Fibroblast of skin of abdomen (primary cell): Measurements from ENCODE around the gene DNM3.
"Not testable (repeated sequence)": the region's sequence is repeated elsewhere in the genome, so short reads cannot be mapped to it uniquely, and the experiment has no call there.

Experiments used
- DNase-seq: peaks from one replicate; pipeline ENCODE4 v3.0.0-alpha.2; 2013

DNM3 gene

GRCh38 chr1:172043900-172044299 lies 202.6 kb downstream of the DNM3 start:
- no peak for DNase-seq

GRCh38 chr1:172051898-172052297 lies 210.6 kb downstream of the DNM3 start:
- DNase-seq: no peak

- no peak for DNase-seq
Measured at GRCh38 chr1:172054172-172054571, 212.9 kb downstream of the DNM3 start.

- not testable (repeated sequence) for DNase-seq
Measured at GRCh38 chr1:172055816-172056419, 214.6 kb downstream of the DNM3 start.

- no peak for DNase-seq
Measured at GRCh38 chr1:172068334-172068733, 227.0 kb downstream of the DNM3 start.

GRCh38 chr1:172069051-172069450 lies 227.8 kb downstream of the DNM3 start:
- no peak for DNase-seq

GRCh38 chr1:172069534-172069933 lies 228.2 kb downstream of the DNM3 start:
- DNase-seq: peak; percentile 49

- DNase-seq: no peak
Measured at GRCh38 chr1:172070055-172070454, 228.8 kb downstream of the DNM3 start.

GRCh38 chr1:172071746-172072145 lies 230.4 kb downstream of the DNM3 start:
- no peak for DNase-seq

GRCh38 chr1:172079859-172080258 lies 238.6 kb downstream of the DNM3 start:
- DNase-seq: not testable (repeated sequence)

- DNase-seq: peak; percentile 9
Measured at GRCh38 chr1:172083191-172083590, 241.9 kb downstream of the DNM3 start.

GRCh38 chr1:172084876-172085275 lies 243.6 kb downstream of the DNM3 start:
- DNase-seq: no peak

GRCh38 chr1:172085317-172085716 lies 244.0 kb downstream of the DNM3 start:
- no peak for DNase-seq

GRCh38 chr1:172086137-172086536 lies 244.8 kb downstream of the DNM3 start:
- DNase-seq: no peak

- no peak for DNase-seq
Measured at GRCh38 chr1:172088256-172088655, 247.0 kb downstream of the DNM3 start.

GRCh38 chr1:172089768-172090510 lies 248.6 kb downstream of the DNM3 start:
- peak; percentile 46 for DNase-seq

- no peak for DNase-seq
Measured at GRCh38 chr1:172090511-172090817, 249.2 kb downstream of the DNM3 start.

- no peak for DNase-seq
Measured at GRCh38 chr1:172095846-172096245, 254.5 kb downstream of the DNM3 start.

- no peak for DNase-seq
Measured at GRCh38 chr1:172105230-172105629, 263.9 kb downstream of the DNM3 start.

GRCh38 chr1:172107316-172107975 lies 266.1 kb downstream of the DNM3 start:
- peak; percentile 40 for DNase-seq

- DNase-seq: peak; percentile 69
Measured at GRCh38 chr1:172108161-172108893, 267.0 kb downstream of the DNM3 start.

GRCh38 chr1:172109359-172109758 lies 268.1 kb downstream of the DNM3 start:
- DNase-seq: peak; percentile 85

- DNase-seq: peak; percentile 45
Measured at GRCh38 chr1:172112576-172112975, 271.3 kb downstream of the DNM3 start.
